HG03558 (cell line): ENCODE results near the gene ZFAND3.

ENCODE experiments used
- ATAC-seq: cut with Tn5 transposase; IDR thresholded peaks from one replicate; pipeline ENCODE4 v1.9.1; 2021; ENCODE audit warnings: moderate number of reproducible peaks; ENCODE audit not compliant: unreplicated experiment; ENCODE audit errors: extremely low read depth

The ZFAND3 gene

DNA sequence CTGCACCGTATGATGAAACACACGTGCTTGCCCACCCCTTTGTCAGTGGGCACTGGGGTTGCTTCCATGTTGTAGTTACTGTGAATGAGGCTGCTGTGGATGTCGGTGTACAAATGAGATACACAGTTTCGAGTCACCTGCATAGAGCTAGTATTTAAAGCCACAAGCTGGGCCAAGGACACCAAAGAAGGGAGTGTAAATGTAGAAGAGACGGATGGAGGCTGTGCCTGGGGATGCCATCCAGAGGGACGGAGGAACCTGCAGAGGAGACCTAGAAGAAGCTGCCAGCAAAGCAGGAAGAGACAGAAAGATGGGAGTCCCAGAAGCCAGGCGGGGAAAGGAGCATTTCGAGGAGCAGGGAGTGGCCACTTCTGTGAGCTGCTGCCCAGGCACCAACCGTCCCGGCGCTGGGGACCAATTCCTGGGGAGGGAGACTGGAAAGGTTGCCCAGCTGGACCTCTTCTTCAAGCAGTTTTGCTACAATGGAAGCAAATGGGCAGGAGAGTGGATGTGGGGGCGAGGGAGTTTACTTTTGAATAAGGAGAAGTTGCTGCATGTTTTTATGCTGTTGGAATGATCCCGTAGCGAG is 339.3 kb downstream of the ZFAND3 start:
- no peak for ATAC-seq

DNA sequence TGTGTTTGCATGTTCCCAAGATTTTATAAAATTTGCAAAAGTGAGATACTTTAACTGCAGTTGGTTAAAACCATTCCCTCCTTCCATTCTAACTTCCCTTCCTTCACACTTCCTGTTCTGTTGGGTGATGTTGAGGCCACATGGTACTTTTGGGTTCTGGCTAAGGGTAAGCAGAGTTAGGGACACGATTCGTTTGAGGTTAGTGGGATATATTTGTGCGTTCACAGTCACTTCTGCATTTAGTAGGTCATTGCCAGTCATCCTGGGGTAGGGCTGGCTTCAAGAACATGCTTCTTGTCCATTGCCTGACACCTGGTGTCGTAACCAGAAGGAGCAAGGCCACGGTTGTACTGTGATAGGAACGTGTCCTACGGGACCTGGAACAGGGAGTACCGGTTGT is 340.1 kb downstream of the ZFAND3 start:
- ATAC-seq: no peak

DNA sequence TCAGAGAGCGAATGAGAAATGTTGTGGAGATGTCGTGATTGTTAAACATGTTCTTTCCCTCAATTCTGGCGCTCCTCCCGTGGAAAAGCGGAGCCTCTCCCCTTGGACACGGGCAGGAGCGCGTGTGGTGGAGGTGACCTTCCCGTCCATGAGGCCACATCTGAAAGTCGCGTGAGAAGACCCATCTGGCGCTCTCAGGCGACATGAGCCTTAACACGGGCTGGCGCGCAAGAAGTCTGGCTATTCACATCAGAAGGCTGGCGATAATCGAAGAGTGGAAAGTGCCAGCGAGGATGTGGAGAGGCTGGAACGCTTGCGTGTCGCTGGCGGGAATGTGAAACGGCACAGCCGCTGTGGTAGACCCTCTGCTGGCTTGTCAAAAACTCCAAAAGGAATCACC is 341.3 kb downstream of the ZFAND3 start:
- ATAC-seq: no peak

DNA sequence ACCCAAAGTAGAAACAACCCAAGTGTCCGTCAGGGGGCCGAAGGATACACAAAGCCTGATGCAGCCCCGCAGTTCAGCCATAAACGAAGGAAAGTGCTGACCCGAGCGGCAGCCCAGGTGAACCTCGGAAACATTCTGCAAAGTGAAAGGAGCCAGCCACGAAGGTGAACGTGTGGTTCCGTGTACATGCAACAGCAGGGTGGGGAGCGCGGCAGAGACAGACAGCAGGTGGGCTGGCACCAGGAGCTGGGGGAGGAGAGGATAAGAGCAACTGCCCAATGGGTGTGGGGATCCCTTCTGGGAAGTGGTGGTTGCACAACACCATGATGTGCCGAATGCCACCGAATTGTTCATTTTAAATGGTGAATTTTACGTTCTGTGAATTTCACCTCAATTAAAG is 341.8 kb downstream of the ZFAND3 start:
- no peak for ATAC-seq

DNA sequence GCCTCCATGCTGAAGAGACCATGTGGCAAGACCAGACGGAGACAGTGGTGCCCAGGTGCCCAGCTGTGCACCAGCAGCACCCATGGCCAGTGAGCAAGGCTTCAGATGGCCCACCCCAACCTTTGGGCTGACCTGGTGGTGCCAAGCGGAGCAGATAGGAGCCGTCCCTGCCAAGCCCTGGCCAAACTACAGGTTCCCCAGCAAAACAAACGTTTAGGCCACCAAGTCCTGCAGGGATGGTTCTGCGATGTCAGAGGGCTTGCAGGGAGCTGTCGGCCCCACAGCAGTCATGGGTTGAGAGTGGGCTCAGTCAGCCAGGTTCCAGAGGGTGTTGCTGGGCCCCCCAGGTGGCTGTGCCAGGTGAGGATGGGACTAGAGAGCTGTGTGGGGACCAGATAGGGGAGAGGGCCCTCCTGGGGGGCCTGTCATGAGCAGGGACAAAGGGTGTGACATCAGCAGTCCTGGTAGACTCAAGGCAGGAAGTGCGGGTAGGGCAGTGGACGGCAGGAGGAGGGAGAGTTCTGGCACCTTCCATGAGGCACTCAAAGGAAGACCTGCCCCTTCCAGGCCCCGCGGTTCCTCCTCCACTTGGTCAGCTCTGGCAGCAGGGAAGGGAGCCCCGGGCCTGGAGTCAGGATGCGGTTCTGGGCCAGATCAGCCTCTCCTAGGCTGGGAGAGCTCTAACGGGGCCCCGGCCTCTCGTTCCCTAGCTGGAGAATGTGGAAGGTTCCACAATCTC is 342.4 kb downstream of the ZFAND3 start:
- no peak for ATAC-seq

DNA sequence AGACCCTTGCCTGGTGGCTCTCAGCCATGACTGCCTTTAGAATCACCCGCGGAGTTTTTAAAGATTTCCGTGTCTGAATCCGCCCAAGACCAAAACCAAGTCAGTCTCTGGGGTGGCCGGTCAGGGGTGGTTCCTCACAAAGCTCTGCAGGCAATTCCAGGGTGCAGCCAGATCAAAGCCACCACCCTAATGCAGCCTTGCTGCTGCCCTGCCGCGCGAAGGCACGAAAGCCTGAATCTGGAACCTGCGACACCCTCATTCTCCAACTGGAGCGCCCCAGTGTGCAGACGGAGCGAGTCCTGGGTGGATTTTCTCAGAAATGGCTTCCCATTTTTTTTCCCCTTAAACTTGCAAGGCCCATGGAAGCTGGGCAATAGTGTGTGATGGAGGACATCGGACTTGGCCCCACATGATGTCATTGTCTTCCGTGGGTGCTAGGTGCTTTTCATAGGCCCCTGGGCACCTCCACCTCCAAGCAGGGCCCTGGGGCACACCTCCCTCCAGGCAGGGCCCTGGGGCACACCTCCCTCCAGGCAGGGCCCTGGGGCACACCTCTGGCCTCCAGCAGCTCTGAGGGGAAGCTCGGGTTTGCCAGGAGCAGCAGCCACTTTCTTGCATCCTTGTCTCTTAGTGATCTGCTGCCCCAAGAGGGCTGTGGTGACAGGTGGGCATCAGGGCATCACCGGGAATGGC is 343.1 kb downstream of the ZFAND3 start:
- no peak for ATAC-seq

DNA sequence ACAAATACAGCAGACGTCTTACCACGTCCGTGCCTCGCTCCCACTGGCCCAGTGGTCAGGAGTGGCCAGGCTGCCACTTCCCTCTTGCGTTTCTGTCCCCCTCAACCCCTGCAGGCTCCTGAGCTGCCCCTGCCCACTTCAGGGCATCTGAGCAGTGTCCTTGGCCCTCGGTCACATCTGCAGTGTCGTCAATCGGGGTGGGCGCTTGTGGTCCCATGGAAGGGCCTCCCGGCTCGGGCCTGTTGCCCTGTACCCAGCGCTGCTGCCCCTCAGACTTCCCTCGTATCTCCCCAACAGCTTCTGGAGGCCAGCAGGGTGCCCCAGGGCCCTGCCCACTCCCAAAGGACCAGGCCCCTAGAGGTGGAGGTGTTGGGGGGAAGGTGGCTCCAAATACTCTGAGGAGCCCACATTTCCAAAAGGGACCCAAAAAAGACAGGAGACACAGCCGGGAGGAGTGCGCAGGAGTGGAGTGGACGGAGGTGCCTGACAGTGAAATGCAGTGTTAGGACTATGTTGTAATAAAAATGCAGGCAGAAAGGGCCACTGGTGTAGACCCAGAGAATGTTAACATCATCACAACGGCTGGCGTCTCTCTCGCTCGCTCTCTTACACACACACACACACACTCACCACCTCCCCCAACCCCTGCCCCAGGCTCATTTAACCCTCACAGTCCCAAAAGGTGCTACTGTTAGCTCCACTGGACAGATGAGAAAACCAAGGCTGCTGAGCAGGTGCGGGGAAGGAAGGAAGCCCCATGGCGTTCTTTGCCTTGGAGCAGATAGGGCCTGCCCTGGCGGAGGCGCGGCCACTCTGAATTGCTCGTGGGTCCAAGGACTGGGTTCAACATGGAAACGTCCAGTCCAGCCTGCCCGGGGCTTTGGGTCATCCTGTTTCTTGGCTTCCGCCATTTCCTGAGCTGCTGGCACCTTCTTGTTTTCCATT is 343.9 kb downstream of the ZFAND3 start:
- no peak for ATAC-seq

DNA sequence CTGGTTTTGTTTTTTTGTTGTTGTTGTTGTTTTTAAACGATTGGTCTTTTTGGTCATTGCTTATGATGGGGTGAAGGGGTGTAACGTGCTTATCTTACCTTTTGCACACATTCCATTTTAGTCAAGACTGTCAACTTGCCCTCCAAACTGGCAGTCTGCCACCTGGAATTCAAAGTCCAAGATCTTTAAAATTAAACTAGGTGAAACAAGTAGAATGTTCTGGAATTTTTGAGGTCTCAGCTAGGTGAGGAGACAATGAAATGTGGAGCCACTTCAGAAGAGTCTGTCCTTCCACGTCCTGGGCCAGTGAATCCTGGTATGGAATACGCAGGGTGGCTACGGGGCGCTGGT is 344.6 kb downstream of the ZFAND3 start:
- ATAC-seq: no peak

DNA sequence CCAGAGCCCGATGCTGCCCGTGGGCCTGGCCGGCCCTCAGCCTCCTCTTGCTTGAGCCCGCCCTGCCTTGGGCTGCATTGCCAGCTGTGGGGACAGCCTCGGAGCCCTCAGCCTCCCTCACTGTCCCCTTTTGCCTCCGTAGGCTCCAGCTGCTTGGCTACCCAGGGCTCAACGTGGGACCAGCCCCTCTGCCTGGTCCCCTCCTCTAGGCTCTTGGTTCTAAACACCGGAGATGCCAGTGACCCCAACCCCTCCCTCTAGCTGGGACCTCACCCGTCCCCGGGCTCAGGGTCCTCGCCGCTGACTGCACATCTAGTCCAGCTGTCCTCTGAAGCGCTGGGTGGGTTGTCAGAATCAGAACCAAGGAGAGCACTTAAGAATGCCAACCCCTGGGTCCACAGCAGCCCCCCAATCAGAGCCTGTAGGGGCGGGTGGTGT is 345.2 kb downstream of the ZFAND3 start:
- no peak for ATAC-seq

DNA sequence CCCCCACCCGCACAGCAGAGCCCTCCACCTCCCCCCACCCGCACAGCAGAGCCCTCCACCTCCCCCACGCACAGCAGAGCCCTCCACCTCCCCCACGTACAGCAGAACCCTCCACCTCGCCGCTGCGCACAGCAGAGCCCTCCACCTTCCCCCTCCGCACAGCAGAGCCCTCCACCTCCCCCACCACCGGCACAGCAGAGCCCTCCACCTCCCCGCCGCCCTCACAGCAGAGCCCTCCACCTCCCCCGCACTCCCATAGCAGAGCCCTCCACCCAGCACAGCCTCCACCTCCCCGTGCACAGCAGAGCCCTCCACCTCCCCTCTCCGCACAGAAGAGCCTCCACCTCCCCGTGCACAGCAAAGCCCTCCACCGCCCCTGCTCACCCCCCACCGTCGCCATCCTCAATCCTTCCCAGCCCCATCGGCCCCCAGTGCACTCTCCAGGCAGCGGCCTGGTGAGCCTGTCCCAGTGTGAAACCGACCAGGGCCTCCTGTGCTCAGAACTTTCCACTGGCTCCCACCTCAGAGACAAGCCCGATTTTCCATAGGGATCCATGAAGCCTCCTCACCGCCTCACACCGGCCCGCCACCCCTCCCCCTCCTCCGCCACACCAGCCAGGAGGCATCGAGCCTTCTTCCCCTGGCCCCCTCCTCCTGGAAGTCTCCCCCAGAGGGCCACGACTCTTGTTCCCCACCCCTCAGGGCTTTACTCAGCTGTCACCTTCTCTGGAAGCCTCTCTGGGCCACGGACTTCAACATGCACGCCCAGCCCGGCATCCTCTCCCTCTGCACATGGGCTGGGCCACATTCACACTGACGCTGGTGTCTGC is 347.1 kb downstream of the ZFAND3 start:
- ATAC-seq: no peak

DNA sequence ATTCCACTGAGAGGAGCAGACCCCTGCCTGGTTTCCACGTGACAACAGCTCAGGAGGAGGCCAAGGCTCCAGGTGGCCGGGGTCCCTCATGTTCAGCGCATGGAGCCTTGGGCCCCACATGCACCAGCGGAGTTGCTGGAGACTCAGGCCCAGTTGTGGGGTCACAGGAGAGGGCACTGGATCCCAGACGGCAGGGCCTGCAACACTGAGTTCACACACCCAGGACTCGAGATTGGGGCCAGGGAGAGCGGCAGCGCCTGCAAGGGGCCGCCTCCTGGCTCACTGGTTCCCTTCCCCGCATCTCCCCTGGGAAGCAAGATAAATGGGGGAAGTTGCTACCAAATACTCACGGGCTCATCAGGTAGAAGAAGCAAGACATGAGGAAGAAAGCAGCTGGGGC is 348.1 kb downstream of the ZFAND3 start:
- ATAC-seq: no peak

DNA sequence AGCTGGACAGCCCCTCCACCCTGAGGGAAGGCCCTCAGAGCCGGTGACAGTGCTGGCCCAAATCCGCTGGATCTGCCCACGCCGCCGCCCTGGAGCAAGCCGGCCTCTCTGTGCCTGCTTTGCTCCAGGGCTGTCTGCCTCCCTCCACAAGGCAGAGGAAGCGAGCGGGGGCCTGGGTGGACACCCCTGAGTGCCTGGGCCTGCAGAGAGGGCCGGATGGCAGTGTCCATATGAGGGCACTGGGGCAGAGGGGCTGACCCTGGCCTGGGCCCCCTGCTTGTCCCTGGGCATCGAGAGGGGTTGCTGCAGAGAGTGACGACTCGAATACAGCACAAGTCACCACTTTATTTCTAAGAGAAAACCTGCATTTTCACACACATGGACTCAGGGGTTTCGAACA is 348.6 kb downstream of the ZFAND3 start:
- ATAC-seq: no peak

DNA sequence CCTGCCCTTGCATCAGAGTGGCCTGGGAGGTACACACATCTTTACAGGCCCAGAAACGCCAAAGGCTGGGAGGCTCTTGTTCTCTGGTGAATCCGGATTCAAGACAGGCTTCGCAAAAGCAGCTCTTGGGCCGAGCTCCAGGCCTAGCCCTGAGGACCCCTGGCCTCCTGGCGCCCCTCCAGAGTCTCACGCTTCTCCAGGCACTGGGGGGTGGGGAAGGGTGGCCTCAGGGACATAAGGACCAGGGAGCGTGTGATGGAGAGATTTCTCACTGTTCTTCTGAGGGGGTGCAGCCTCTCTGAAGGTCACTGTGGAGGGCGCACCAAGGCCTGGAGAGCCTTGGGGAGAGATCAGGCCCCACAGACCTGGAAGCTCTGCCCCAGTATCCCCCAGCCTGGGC is 349.2 kb downstream of the ZFAND3 start:
- ATAC-seq: no peak

DNA sequence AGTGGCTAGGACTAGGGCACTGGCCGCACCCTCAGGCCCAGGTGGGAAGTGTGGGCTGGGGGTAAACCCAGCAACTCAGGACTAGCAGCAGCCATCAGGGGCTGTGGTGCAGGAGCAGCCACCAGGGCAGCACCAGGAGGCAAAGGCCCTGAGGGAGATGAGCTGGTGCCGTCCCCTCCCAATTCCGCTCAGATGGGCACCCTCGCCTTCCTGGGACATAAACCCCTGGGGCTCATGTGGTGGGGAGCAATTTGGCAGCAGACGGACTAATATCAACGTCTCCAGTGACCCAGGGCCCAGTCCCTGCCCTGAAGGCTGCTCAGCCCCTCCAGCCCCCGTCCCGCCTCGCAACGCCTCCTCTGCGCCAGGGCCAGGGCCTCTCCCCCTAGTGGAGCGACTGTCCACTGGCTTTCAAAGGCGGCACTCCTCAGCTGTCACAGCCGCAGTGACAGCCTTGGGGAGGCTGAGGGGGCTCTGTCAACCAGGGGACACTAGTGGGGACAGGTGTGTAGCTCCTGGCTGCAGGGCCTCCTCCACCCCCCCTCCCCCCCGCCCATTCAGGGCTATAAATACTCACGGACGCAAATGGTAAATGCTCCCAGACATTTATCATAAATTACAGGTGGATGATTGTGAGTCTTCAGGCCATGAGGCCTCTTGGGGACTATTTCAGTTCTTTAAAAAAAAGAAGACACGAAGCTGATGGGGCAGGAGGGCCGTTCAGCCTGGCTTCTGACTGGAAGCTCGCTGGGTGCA is 349.9 kb downstream of the ZFAND3 start:
- ATAC-seq: no peak

DNA sequence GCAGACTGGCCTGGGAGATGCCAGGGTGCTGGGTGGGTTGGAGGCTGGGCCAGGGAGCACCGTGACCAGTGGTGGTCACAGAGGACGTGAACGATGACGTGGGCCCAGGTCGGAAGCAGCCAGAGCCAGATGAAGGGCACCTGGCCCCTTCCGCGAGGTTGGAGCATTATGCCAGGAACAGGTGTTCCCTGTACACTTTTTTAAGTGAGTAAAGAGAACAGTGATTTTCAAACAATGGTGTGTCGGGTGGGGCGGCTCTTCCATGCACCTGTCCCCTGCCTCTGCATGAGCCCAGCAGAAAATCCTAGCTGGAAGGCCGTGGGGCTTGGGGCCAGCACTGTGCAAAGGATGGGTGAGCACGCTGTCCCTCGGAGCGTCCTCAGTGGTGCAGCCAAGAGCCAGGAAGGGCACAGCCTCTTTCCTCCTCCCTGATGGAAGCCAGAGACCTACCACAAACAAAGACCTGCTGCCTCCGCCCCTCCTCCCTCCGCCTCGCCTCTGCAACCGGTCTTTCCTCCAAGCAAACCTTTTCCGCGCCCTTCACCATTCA is 350.5 kb downstream of the ZFAND3 start:
- ATAC-seq: no peak

DNA sequence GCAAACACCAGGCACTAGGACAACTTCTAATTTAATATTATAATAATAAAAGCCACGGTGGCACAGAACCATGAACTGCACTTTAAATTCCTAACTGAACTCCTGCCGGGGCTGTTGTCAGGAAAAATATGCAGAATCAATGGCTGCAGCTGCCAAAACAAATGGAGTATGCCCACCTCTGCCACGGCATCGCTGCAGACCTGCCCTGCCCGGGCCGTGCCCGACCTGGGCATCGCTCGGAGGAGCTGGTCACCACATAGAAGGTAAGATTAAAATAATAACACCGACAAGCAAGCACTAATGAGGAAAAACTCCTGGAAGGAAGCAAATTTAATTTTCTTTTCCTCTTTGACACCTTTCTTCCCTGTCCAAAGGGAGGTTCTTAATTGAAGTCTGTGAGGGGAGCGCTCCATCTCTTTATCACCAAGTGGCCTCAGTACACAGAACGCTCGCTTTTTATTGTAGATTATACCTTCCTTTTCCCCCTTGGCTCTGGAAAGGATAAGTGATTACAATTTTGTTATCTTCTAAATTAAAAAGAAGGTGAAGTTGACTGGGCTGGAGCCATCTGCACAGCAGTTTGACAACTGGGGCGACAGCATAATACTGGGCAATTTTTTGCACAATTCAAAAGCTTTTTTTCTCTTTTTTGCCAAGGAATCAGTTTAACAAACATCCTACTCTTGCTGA is 351.3 kb downstream of the ZFAND3 start:
- ATAC-seq: no peak

DNA sequence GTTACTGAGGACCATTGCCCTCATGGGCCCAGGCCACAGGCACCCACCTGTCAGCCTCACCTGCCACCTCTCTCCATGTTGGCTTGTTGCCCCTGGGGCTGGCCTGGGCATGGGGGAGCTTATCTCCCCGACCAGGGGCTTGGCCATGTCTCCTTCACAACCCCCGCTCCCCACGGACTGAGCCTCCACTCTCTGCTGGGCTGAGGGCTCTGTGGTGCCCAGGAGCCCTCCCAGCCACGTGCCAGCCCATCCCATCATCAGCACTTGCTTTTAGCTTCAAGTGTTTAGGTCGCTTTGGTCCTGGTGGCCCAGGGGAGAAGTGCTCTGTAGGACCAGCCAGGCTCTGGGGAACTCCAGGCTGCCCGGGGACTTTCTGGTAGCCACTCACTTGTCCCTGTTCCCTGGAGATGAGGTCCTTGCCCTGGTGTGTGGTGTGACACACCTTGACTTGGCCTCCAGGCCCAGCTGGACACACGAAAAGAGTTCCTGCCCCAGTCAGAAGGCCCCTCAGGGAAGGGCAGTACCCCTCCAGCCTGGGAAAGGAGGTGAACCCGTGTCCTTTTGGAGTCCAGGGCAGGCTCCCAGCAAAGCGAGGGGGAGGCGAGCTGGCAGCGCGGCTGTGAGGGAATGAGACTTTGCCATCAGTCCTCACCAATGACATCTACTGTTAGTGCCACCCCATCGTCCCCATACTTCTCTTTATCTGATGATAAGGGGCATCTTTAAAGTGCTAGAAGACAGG is 352.6 kb downstream of the ZFAND3 start:
- no peak for ATAC-seq
